COR-L47 (cell line): Measurements from ENCODE around the gene SLC13A5.
"Not testable (repeated sequence)": the region's sequence is repeated elsewhere in the genome, so short reads cannot be mapped to it uniquely, and the experiment has no call there.

Source experiments
- DNase-seq: peaks from one replicate; lab custom pipeline; 2025; lab: John Stamatoyannopoulos, UW

The SLC13A5 gene

GRCh38 chr17:6711081-6711674, 2.0 kb downstream of the SLC13A5 start:
- no peak for DNase-seq

GRCh38 chr17:6710317-6710716, 2.9 kb downstream of the SLC13A5 start:
- DNase-seq: no peak

DNA sequence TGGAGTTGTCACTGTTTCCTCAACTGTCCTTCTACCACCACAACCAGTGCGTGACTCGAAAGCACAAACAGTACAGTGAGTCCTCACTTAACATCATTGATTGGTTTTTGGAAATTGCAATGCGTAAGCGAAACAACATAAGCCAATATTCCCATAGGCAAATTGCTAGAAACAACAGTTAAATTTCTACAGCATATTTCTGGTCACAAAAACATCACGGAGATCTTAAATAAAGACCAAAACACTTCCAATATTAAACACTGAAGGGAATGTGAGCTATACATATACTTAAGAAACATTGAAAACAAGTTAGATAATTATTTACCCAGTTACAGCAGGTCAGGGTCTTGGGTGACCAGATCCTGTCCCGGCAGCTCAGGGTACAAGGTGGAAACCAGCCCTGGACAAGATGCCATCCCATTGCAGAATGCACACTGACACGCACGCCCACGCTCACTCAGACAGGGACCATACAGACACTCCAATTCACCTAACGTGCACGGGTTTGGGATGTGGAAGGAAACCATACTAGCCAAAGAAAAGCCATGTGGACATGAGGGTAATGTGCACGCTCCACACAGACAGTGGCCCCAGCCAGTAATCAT, 4.7 kb downstream of the SLC13A5 start:
- DNase-seq: no peak

- DNase-seq: no peak
Measured at GRCh38 chr17:6706996-6707395, 6.2 kb downstream of the SLC13A5 start.

GRCh38 chr17:6706499-6706898, 6.7 kb downstream of the SLC13A5 start:
- DNase-seq: no peak

GRCh38 chr17:6704470-6705052, 8.6 kb downstream of the SLC13A5 start:
- no peak for DNase-seq

DNA sequence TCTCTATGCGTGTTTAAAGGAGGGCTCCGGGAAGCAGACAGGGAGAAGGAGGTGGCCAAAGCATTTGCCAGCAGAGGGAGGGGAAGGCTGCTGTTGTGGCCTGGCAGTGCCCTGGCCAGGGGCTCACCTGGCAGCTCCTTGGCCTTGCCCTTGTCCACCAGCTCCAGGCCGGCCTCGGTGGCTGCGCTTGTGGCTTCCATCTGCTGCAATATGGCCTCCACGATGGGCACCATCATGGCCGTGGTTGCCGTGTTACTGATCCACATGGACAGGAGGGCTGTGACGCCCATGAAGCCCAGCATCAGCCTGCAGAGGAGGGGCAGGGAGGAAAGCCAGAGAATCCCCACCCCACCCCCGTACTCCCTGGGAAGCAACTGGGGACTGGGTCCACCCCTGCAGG, 9.4 kb downstream of the SLC13A5 start:
- no peak for DNase-seq

GRCh38 chr17:6702567-6703215, 10.5 kb downstream of the SLC13A5 start:
- DNase-seq: no peak

- DNase-seq: no peak
Measured at GRCh38 chr17:6701719-6702118, 11.4 kb downstream of the SLC13A5 start.

- DNase-seq: no peak
Measured at GRCh38 chr17:6700948-6701307, 12.2 kb downstream of the SLC13A5 start.

DNA sequence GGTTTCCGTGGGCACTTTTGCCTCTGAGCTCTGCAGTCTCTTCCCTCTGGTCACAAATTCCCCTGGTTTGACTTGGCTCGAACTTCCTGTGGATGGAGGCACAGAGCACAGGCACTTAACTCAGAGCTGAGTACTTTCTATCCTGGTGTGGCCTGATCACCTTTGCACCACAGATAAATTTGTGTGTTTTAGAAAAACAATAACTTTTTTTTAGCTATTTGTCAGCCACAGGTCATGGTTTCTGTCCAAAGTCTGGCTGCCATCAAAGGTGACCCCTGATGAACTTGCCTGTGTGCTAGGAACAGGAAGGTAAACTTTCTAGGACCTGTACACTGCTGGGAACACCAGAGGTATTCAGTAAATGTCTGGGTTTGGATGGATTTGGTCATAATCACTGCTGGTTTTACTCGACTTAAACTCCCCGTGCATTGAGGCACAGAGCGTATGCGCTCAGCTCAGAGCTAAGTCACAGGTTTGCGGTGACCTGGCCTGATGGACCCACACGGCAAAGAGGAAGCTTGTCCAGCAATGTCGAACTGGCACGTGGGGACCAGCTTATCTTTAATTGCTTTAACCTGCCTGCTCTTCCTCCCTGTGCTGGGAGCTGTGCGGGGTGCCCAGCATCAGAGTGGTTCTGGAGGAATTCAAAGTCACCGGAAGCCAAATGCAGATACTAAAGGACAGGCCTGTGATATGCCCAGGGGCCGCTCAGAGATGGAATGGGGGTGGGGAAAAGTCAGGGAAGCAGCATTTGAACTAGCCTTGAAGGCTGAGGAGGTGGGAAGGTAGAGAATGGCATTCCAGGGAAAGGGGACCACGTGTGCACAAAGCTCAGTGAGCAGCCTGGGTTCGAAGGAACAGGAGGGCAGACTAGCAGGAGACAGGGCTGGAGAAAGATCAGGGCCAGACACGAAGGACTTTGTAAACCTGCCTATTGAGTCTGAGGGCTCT, 12.9 kb downstream of the SLC13A5 start:
- no peak for DNase-seq

DNA sequence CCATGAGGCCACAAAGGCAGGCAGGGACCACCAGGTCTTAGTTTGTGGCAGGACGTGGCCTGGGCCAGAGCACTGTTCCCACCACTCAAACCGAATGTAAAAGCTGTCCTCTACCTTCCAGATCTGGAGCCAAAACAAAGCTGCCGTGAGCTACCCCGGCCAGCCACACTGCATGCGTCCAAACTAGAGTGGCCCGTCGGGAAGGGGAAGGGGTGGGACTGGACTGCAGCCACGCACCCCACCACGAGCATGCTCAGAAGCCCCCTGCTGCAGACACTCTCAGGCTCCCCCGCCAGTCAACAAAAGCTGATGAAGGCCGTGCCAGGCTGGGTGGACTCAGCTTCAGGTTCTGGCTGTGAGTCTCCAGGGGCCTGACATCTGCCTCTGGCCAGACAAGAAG, 15.2 kb downstream of the SLC13A5 start:
- no peak for DNase-seq

DNA sequence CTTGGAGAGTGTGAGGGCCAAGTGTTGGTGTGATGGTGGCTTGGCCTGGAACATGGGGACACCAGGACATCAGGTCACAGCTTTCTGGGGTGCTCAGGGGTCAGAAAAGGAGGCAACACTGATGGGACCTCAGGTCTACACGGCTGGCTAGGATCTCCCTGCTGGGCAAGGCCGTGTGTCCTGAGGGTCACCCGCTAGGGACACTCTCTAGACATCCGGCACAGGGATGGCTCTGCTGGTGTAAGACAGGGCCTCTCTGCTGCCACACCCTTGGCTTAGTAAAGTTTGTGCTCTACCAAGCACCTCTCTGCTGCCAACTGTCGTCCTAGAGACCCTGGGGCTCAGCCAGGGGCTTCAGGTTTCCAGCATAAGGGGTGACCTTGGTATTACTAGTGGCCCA, 16.3 kb downstream of the SLC13A5 start:
- no peak for DNase-seq

DNA sequence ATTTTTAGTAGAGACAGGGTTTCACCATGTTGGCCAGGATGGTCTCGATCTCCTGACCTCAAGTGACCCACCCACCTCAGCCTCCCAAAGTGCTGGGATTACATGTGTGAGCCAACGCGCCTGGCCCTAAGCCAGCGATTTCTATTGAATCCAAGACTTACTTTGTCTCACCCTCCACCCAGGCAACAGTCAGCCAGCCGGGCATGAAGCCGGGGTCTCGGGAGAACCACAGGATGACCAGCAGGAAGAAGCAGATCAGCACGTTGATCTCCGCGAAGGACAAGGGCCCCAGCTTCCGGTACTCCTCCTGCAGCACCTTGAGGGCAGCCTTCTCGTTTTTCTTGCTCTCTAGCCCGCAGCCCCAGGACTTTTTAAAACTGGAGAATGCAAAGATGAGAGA, 17.6 kb downstream of the SLC13A5 start:
- DNase-seq: no peak

- DNase-seq: no peak
Measured at GRCh38 chr17:6695051-6695450, 18.1 kb downstream of the SLC13A5 start.

DNA sequence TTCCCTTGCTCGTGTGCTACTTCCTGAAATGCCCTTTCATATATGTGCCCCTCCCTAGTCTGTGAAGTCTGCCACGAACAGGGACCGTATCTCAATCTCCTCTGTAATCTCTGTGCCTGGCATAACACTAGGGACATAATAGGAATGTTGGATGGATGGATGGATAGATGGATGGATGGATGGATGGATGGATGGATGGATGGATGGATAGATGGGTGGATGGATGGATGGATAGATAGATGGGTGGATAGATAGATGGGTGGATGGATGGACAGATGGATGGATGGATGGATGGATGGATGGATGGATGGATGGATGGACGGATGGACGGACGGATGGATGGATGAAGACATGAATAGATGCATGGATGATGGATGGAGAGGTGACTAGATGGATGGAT, 21.2 kb downstream of the SLC13A5 start:
- not testable (repeated sequence) for DNase-seq

DNA sequence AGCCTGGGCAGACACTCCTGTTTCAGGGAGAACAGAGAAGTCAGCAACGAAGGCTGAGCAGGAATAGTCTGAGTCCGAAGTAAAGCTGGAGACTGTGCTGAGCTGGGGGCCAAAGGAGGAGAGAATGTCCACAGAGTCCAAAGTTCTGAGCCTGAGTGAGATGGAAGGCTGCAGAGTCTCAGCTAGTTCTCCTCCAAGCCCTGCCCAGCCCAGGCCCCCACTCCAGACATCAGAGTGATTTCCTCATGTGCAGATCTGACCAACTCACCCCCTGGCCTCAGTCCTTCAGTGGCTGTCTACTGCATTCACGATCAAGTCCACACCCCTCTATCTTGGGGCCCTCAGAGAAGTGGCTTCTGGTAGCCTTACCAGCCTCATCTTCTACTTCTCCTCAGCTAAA, 21.6 kb downstream of the SLC13A5 start:
- DNase-seq: no peak

DNA sequence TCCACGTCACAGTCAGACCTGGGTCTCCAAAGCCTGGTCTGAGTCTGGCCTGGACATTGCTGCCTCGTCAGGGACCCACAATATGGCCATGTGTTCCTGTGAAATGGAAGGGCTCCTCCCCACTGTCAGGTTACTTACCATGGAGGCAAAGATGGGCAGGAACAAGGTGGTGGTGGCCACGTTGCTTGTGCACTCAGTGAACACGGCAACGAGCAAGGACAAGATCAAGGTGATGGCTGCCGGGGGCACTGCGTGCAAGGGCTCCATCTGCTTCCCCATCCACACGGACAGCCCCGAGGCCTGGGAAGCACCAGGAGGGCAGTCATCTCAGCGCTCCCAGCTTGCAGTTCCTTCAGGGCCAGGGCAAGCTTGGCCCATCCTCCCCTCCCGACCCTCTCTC, 22.5 kb downstream of the SLC13A5 start:
- no peak for DNase-seq

DNA sequence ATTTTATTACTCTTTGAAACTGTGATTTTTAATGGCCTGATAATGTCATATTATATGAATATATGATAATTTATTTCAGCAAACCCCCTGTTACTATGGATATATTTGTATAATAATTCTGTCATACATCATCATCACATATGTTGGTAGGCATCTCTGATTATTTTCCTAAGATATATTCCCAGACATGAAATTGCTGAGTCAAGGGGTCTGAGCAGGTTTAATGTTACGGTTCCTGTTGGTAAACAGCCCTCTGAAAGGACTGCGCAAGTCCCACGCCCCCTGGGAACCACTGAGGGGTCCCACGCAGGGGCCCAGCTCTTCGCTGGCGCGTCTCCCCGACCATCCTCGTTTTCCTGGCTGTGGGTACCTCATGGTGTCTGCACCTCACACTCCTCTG, 24.2 kb downstream of the SLC13A5 start:
- DNase-seq: no peak

DNA sequence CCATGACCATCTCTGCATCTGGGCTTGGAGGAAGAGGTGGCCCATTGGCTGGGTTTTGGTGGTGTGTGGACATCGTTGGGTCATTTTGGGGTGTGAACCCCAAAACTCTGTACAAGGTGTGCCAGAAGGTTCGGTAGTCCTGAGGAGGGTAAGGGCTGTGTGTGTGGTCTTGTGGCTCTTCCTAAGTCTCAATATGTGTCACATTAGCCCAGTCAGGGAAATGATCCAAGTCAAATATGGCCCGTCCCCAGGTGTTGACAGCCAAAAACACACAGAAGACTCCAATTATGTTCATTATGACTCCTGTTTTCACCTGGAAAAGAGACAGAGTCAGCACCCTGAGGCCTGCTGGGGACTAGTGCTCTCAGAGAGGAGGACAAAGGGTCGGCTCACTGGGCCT, 27.1 kb downstream of the SLC13A5 start:
- DNase-seq: peak; percentile 30

DNA sequence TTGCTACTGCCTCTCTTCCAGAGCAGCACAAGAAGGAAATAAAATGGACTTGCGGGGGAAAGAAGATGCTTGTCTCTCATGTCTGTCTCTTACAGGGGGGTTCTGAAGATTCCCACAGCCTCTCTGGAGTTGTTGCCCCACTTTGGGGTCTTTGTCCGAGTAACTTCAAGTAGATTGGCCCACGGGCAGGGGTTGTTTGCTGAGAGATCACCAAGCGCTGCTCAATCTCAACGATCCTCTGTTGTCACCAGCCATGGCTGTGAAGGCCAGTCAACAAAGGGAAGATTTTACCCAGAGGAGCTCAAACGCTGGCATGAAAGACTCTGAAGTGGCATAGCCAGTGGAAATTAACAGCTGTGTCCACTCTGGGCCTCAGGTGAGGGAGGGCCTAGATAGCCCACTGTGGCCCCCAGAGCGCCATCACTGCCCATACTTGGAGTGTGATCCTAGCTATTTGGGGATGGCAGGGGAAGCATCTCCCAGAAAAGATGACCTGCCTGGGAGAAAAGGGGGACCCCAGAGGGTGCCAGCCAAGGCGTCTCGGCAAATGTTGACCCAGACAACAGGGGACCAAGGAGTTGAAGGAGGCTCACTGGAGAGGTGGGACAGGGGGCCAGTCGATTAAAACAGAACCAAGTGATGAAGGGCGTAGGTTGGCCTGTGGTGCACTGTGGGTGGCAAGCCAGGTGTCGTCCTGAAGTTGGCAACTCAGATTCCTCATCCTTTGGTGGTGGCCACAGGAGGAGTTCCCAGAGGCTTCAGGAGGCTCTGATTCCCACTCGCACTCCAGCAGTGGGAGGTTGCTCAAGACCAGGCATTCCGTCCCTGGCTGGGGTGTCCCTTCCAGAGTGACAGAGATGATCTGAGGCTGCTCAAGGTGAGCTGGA, 28.0 kb downstream of the SLC13A5 start:
- DNase-seq: no peak

DNA sequence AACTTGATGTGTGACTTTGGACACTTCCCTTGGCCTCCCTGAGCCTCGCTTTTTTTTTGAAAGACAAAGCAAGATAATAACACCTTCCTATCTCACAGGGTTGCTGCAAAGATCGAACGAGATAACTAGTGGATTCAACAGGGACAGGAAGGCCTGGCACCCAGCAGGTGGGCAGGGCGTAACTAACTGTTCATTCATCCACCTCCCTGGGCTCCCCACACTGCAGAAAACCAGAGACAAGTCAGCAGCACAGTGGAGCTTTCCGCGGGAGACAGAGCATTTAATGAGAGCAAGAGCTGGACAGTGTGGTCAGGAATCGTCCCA, 28.7 kb downstream of the SLC13A5 start:
- no peak for DNase-seq
